Liver (tissue), 9 donors: Measurements from ENCODE around the gene RAB2B. TPM values are rescaled to one million over a fixed set of nuclear protein-coding genes. Genes with fewer than 3 reads are reported as not detected.

Source experiments
- DNase-seq: peaks from one replicate; pipeline ENCODE4 v3.0.0-alpha.2; 2017; ENCODE audit warnings: low spot score
- H3K27ac ChIP-seq, 2 donors: one replicate each; pipeline ENCODE4 v1.7.0; 2013; ENCODE audit warnings: inconsistent platforms in 2 of 2, low read length in 2 of 2, control low read depth in 1 of 2, low read depth in 1 of 2, mild to moderate bottlenecking in 1 of 2
- H3K27me3 ChIP-seq, 4 donors: one replicate each; pipeline versions ENCODE4 v1.6.1 to v1.7.0; 2013; ENCODE audit warnings: low read length in 3 of 4, inconsistent platforms in 1 of 4, mild to moderate bottlenecking in 1 of 4, moderate library complexity in 1 of 4; ENCODE audit not compliant: control insufficient read depth in 4 of 4, insufficient read depth in 4 of 4
- H3K36me3 ChIP-seq, 4 donors: one replicate each; pipeline versions ENCODE4 v1.6.1 to v1.7.0; 2013; ENCODE audit warnings: low read length in 3 of 4, mild to moderate bottlenecking in 3 of 4, low read depth in 1 of 4, moderate library complexity in 1 of 4; ENCODE audit not compliant: control insufficient read depth in 4 of 4, insufficient read depth in 3 of 4
- H3K4me1 ChIP-seq, 4 donors: one replicate each; pipeline versions ENCODE4 v1.6.1 to v1.7.0; 2013; ENCODE audit warnings: low read length in 3 of 4, mild to moderate bottlenecking in 3 of 4, moderate library complexity in 1 of 4; ENCODE audit not compliant: control insufficient read depth in 4 of 4, insufficient read depth in 4 of 4
- H3K4me3 ChIP-seq, 3 donors: one replicate each; pipeline versions ENCODE4 v1.6.1 to v1.7.0; 2013; ENCODE audit warnings: low read length in 3 of 3, control low read depth in 1 of 3, low read depth in 1 of 3, mild to moderate bottlenecking in 1 of 3
- H3K9ac ChIP-seq, 2 donors: one replicate each; pipeline ENCODE4 v1.7.0; 2013; ENCODE audit warnings: low read length in 2 of 2, mild to moderate bottlenecking in 2 of 2, moderate library complexity in 2 of 2, control low read depth in 1 of 2, low read depth in 1 of 2
- H3K9me3 ChIP-seq, 4 donors: one replicate each; pipeline versions ENCODE4 v1.6.1 to v1.7.0; 2013; ENCODE audit warnings: low read length in 3 of 4; ENCODE audit not compliant: control insufficient read depth in 4 of 4
- CTCF ChIP-seq: fragments of 150-350 bp; IDR thresholded peaks from 2 replicates; pipeline ENCODE4 v1.5.1; 2017; ENCODE audit warnings: improper control_type of control experiment, low read depth, low read length; ENCODE audit not compliant: missing input control
- EGR1 ChIP-seq, 2 donors: IDR thresholded peaks; 2 replicates each; pipeline ENCODE4 v1.6.1; 2016 to 2018; ENCODE audit warnings: antibody characterized with exemption in 2 of 2, low read depth in 2 of 2
- FOXA1 ChIP-seq: IDR thresholded peaks from 2 replicates; pipeline ENCODE4 v1.6.1; 2016; ENCODE audit warnings: antibody characterized with exemption
- HNF4A ChIP-seq, 2 donors: conservative IDR thresholded peaks; 2 replicates each; pipeline ENCODE4 v1.6.1; 2016; ENCODE audit warnings: antibody characterized with exemption in 2 of 2, mild to moderate bottlenecking in 2 of 2
- HNF4G ChIP-seq: IDR thresholded peaks from 2 replicates; pipeline ENCODE4 v1.6.1; 2016; ENCODE audit warnings: antibody characterized with exemption
- NR2F2 ChIP-seq: IDR thresholded peaks from 2 replicates; pipeline ENCODE4 v1.6.1; 2016; ENCODE audit warnings: antibody characterized with exemption
- RXRA ChIP-seq, 2 donors: IDR thresholded peaks; 2 replicates each; pipeline ENCODE4 v1.6.1; 2017 to 2018; ENCODE audit warnings: antibody characterized with exemption in 2 of 2, mild to moderate bottlenecking in 1 of 2
- SP1 ChIP-seq: IDR thresholded peaks from 2 replicates; pipeline ENCODE4 v1.6.1; 2018; ENCODE audit warnings: antibody characterized with exemption, mild to moderate bottlenecking
- TAF1 ChIP-seq: conservative IDR thresholded peaks from 2 replicates; pipeline ENCODE4 v1.6.1; 2016; ENCODE audit warnings: antibody characterized with exemption, mild to moderate bottlenecking
- YY1 ChIP-seq: IDR thresholded peaks from 2 replicates; pipeline ENCODE4 v1.6.1; 2016; ENCODE audit warnings: antibody characterized with exemption, mild to moderate bottlenecking
- WGBS: extraction: QIAGEN DNeasy Blood & Tissue Kit; methylation state at CpG from one replicate; pipeline ENCODE4 v1.1.7; 2013; 5-methylcytosine and 5-hydroxymethylcytosine counted together
- polyA plus RNA-seq, 2 donors: library from polyadenylated mRNA; stranded (reverse) in 1 of 2; unstranded in 1 of 2; fragments of 200-250 nt in 1 of 2; fragments of >200 nt in 1 of 2; fragmentation: Nextera tagmentation in 1 of 2; extraction: Ambion mirVana in 1 of 2; gene quantifications; one replicate each; pipeline versions ENCODE4 v1.2.1 to v1.2.3, GENCODE V29; 2013 to 2015
- total RNA-seq, 2 donors: library from RNA; depleted of rRNA; stranded (reverse); fragments of >200 nt; gene quantifications; one replicate each; pipeline ENCODE4 v1.2.3, GENCODE V29; 2014
- TF ChIP-seq, protein P1 (sequence below): IDR thresholded peaks from 2 replicates; pipeline ENCODE4 v1.6.1; 2016; ENCODE audit warnings: antibody characterized with exemption
- TF ChIP-seq, protein P2 (sequence below): IDR thresholded peaks from 2 replicates; pipeline ENCODE4 v1.6.1; 2016; ENCODE audit warnings: antibody characterized with exemption
- TF ChIP-seq, protein P3 (sequence below): IDR thresholded peaks from 2 replicates; pipeline ENCODE4 v1.6.1; 2016; ENCODE audit warnings: antibody characterized with exemption
- TF ChIP-seq, protein P4 (sequence below): IDR thresholded peaks from 2 replicates; pipeline ENCODE4 v1.6.1; 2016; ENCODE audit warnings: antibody characterized with exemption, mild to moderate bottlenecking
- donor health status: healthy.
- donor health status: healthy.
- donor health status: healthy.
- donor health status: healthy.
- donor health status: healthy.

The RAB2B gene
- total and polyA plus RNA-seq, 4 donors: 4.2 to 60.9 (median 10.4) TPM

GRCh38 chr14:21521501-21521900 is 44.7 kb upstream of the RAB2B start:
- no peak for DNase-seq
- WGBS: 84% methylated on average over 2 of the region's 2 CpGs
- no peak overlapping the region for H3K9ac ChIP-seq
- no peak overlapping the region for H3K27ac ChIP-seq
- H3K36me3 ChIP-seq: no peaks in the 10 kb centered on the region
- no peaks in the 10 kb centered on the region for H3K27me3 ChIP-seq
- no peak overlapping the region for H3K4me3 ChIP-seq
- H3K9me3 ChIP-seq: no peaks in the 10 kb centered on the region
- TF ChIP-seq, protein P1, sequence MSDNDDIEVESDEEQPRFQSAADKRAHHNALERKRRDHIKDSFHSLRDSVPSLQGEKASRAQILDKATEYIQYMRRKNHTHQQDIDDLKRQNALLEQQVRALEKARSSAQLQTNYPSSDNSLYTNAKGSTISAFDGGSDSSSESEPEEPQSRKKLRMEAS: no peak
- no peak for TF ChIP-seq NR2F2
- no peak for TF ChIP-seq FOXA1
- no peak for TF ChIP-seq TAF1
- TF ChIP-seq, protein P2, sequence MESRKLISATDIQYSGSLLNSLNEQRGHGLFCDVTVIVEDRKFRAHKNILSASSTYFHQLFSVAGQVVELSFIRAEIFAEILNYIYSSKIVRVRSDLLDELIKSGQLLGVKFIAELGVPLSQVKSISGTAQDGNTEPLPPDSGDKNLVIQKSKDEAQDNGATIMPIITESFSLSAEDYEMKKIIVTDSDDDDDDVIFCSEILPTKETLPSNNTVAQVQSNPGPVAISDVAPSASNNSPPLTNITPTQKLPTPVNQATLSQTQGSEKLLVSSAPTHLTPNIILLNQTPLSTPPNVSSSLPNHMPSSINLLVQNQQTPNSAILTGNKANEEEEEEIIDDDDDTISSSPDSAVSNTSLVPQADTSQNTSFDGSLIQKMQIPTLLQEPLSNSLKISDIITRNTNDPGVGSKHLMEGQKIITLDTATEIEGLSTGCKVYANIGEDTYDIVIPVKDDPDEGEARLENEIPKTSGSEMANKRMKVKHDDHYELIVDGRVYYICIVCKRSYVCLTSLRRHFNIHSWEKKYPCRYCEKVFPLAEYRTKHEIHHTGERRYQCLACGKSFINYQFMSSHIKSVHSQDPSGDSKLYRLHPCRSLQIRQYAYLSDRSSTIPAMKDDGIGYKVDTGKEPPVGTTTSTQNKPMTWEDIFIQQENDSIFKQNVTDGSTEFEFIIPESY: no peak
- TF ChIP-seq CTCF: no peak
- TF ChIP-seq, protein P3, sequence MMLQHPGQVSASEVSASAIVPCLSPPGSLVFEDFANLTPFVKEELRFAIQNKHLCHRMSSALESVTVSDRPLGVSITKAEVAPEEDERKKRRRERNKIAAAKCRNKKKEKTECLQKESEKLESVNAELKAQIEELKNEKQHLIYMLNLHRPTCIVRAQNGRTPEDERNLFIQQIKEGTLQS: no peak
- TF ChIP-seq HNF4G: no peak
- TF ChIP-seq HNF4A (conservative IDR thresholded peaks at IDR 0.05): no peak
- no peak for TF ChIP-seq YY1
- TF ChIP-seq, protein P4, sequence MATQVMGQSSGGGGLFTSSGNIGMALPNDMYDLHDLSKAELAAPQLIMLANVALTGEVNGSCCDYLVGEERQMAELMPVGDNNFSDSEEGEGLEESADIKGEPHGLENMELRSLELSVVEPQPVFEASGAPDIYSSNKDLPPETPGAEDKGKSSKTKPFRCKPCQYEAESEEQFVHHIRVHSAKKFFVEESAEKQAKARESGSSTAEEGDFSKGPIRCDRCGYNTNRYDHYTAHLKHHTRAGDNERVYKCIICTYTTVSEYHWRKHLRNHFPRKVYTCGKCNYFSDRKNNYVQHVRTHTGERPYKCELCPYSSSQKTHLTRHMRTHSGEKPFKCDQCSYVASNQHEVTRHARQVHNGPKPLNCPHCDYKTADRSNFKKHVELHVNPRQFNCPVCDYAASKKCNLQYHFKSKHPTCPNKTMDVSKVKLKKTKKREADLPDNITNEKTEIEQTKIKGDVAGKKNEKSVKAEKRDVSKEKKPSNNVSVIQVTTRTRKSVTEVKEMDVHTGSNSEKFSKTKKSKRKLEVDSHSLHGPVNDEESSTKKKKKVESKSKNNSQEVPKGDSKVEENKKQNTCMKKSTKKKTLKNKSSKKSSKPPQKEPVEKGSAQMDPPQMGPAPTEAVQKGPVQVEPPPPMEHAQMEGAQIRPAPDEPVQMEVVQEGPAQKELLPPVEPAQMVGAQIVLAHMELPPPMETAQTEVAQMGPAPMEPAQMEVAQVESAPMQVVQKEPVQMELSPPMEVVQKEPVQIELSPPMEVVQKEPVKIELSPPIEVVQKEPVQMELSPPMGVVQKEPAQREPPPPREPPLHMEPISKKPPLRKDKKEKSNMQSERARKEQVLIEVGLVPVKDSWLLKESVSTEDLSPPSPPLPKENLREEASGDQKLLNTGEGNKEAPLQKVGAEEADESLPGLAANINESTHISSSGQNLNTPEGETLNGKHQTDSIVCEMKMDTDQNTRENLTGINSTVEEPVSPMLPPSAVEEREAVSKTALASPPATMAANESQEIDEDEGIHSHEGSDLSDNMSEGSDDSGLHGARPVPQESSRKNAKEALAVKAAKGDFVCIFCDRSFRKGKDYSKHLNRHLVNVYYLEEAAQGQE: no peak
- H3K4me1 ChIP-seq: peaks cover 0 to 2% (median under 1%) of the 10 kb centered on the region in 4 donors

GRCh38 chr14:21520767-21521166 is 44.0 kb upstream of the RAB2B start:
- Histone ChIP-seq H3K27ac (no peak overlapping the region), H3K36me3 (no peaks in the 10 kb centered on the region), H3K4me1 (no peaks in the 10 kb centered on the region), H3K9ac (no peak overlapping the region), H3K9me3 (no peaks in the 10 kb centered on the region), H3K4me3 (no peak overlapping the region), H3K27me3 (no peaks in the 10 kb centered on the region)
- DNase-seq: no peak
- no peak for TF ChIP-seq EGR1 (IDR thresholded peaks at IDR 0.05; ENCODE audit: low read depth in 2 of 2)
- TF ChIP-seq SP1: peak; percentile 31
- peak; percentile 48 to 78 for TF ChIP-seq RXRA (IDR thresholded peaks at IDR 0.05)
- 80% methylated on average over 1 of the region's 1 CpG for WGBS
